Measurements from ENCODE around the gene RALBP1.

GRCh38 chr18:9558387-9559064 lies 83.2 kb downstream of the RALBP1 start:
- no peak for TF ChIP-seq CTCF (IDR thresholded peaks at IDR 0.05)
- TF ChIP-seq POLR2A (IDR thresholded peaks at IDR 0.05): no peak
- TF ChIP-seq POLR2AphosphoS5 (IDR thresholded peaks at IDR 0.05): no peak
